ENCODE results near the gene DIRAS1. TPM values are rescaled to one million over a fixed set of nuclear protein-coding genes. Genes with fewer than 3 reads are reported as not detected.

DIRAS1 gene
- total RNA-seq, 1 donor from 2014 or later: 47.1 TPM

- Mint-ChIP-seq H3K4me3 (ENCODE audit: unreplicated experiment) (no peak overlapping the region), H3K27me3 (ENCODE audit: unreplicated experiment) (peaks cover 2% of the 10 kb centered on the region), H3K36me3 (ENCODE audit: unreplicated experiment) (no peaks in the 10 kb centered on the region), H3K9me3 (ENCODE audit: unreplicated experiment) (peaks cover 3% of the 10 kb centered on the region), H3K4me1 (ENCODE audit: low read depth, unreplicated experiment) (no peaks in the 10 kb centered on the region), H3K27ac (ENCODE audit: unreplicated experiment) (no peak overlapping the region)
- DNase-seq: no peak
- no peak for TF ChIP-seq CTCF (IDR thresholded peaks at IDR 0.05; ENCODE audit: partially characterized antibody, unreplicated experiment)
Observed at GRCh38 chr19:2758601-2759313, 37.6 kb upstream of the DIRAS1 start.

DNA sequence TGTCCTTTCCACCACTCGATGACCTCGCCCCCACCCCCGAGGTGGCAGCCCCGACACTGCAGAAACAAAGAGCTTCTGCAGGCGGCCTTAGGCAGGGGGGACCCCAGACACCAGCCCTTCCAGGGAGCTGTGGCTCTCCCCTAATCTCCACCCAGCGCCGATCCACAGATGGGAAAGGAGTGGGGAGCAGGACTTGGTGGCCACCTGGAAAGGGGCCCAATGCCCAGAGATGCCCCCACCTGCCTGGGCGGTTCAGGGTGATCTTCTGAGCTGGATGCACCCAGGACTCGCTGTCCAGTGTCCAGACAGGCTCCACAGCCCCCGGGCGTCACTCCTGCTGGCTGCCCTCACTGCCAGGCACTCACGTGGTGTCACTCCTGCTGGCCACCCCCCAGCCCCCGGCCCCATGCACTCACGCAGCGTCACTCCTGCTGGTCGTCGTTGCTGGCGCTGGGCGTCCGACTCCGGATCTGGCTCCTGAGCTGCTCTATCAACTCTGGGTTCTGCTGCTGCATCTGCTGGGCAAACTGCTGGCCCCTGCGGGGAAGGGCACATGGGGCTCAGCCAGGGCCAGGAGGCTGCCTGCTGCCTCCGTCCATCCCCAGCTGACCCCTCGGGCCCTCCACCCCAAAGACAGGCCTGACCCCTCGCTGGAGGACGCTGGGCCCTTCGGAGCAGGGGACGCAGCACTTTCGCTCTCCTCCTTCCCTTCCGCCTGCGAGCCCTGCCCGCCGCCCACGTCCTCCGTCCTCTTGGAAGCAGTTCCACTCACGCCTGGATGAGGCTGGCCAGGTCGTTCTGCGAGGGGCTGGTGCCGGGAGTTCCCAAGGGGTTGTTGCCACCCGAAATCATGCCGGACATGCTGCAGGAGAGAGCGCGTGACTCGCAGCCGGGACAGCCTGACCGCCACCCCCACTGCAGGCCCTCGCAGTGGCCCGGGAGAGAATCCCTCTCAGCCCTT, 36.0 kb upstream of the DIRAS1 start:
- Mint-ChIP-seq H3K4me1 (ENCODE audit: low read depth, unreplicated experiment) (no peaks in the 10 kb centered on the region), H3K27me3 (ENCODE audit: unreplicated experiment) (peaks cover 4% of the 10 kb centered on the region), H3K4me3 (ENCODE audit: unreplicated experiment) (no peak overlapping the region), H3K27ac (ENCODE audit: unreplicated experiment) (no peak overlapping the region), H3K9me3 (ENCODE audit: unreplicated experiment) (peaks cover 3% of the 10 kb centered on the region), H3K36me3 (ENCODE audit: unreplicated experiment) (no peaks in the 10 kb centered on the region)
- TF ChIP-seq CTCF (IDR thresholded peaks at IDR 0.05; ENCODE audit: partially characterized antibody, unreplicated experiment): no peak
- no peak for DNase-seq

DNA sequence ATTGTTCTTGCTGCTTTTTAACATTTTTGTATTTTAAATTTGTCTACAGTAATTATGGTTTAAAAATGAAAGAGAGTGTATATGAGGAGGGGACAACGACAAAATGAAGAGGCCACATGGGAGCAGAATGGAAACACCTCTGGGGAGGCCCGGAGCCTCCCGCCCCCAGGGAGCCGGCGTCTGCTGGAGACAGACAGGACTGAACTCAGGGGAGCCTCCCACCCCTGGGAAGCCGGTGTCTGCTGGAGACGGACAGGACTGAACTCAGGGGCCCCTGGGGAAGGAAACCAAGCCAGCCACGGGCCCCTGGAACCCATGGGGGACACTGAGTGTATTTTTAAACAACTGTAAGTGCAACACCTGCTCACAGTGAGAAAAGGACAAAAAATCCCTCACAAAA, 35.3 kb upstream of the DIRAS1 start:
- Mint-ChIP-seq H3K27me3 (ENCODE audit: unreplicated experiment) (peaks cover 4% of the 10 kb centered on the region), H3K36me3 (ENCODE audit: unreplicated experiment) (no peaks in the 10 kb centered on the region), H3K9me3 (ENCODE audit: unreplicated experiment) (peaks cover 3% of the 10 kb centered on the region), H3K27ac (ENCODE audit: unreplicated experiment) (no peak overlapping the region), H3K4me1 (ENCODE audit: low read depth, unreplicated experiment) (no peaks in the 10 kb centered on the region), H3K4me3 (ENCODE audit: unreplicated experiment) (no peak overlapping the region)
- no peak for DNase-seq
- no peak for TF ChIP-seq CTCF (IDR thresholded peaks at IDR 0.05; ENCODE audit: partially characterized antibody, unreplicated experiment)

DNA sequence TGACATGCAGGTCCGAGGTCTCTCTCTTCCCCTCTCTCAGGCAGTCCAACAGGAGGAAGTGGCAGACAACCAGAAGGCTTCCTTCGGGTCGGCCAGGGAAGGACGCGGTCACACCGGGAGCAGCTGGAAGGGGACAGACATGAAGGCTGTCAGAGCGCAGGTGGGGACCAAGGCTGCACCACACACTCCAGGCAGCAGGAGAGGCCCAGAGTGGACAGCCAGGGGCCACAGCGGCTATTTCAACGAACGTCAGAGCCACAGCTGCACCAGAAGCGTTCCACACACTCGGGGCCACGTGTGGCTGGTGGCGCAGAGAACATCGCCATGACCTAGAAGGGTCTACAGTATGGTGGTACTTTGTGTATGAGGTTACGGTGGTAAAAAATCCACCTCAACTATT, 34.6 kb upstream of the DIRAS1 start:
- no peak for TF ChIP-seq CTCF (IDR thresholded peaks at IDR 0.05; ENCODE audit: partially characterized antibody, unreplicated experiment)
- H3K4me3 Mint-ChIP-seq (ENCODE audit: unreplicated experiment): no peak overlapping the region
- no peak for DNase-seq
- H3K9me3 Mint-ChIP-seq (ENCODE audit: unreplicated experiment): peaks cover 3% of the 10 kb centered on the region
- H3K27ac Mint-ChIP-seq (ENCODE audit: unreplicated experiment): no peak overlapping the region
- no peaks in the 10 kb centered on the region for H3K36me3 Mint-ChIP-seq (ENCODE audit: unreplicated experiment)
- peaks cover 4% of the 10 kb centered on the region for H3K27me3 Mint-ChIP-seq (ENCODE audit: unreplicated experiment)
- no peaks in the 10 kb centered on the region for H3K4me1 Mint-ChIP-seq (ENCODE audit: low read depth, unreplicated experiment)

GRCh38 chr19:2755448-2755705, 34.2 kb upstream of the DIRAS1 start:
- DNase-seq: no peak
- H3K27ac Mint-ChIP-seq (ENCODE audit: unreplicated experiment): no peak overlapping the region
- no peak for TF ChIP-seq CTCF (IDR thresholded peaks at IDR 0.05; ENCODE audit: partially characterized antibody, unreplicated experiment)
- H3K9me3 Mint-ChIP-seq (ENCODE audit: unreplicated experiment): peaks cover 3% of the 10 kb centered on the region
- no peaks in the 10 kb centered on the region for H3K4me1 Mint-ChIP-seq (ENCODE audit: low read depth, unreplicated experiment)
- H3K36me3 Mint-ChIP-seq (ENCODE audit: unreplicated experiment): no peaks in the 10 kb centered on the region
- H3K4me3 Mint-ChIP-seq (ENCODE audit: unreplicated experiment): no peak overlapping the region
- peaks cover 4% of the 10 kb centered on the region for H3K27me3 Mint-ChIP-seq (ENCODE audit: unreplicated experiment)
